ENCODE data around the gene PPP3CA.

GRCh38 chr4:101347267-101347556 lies at the start of gene PPP3CA:
- TF ChIP-seq, protein P1, sequence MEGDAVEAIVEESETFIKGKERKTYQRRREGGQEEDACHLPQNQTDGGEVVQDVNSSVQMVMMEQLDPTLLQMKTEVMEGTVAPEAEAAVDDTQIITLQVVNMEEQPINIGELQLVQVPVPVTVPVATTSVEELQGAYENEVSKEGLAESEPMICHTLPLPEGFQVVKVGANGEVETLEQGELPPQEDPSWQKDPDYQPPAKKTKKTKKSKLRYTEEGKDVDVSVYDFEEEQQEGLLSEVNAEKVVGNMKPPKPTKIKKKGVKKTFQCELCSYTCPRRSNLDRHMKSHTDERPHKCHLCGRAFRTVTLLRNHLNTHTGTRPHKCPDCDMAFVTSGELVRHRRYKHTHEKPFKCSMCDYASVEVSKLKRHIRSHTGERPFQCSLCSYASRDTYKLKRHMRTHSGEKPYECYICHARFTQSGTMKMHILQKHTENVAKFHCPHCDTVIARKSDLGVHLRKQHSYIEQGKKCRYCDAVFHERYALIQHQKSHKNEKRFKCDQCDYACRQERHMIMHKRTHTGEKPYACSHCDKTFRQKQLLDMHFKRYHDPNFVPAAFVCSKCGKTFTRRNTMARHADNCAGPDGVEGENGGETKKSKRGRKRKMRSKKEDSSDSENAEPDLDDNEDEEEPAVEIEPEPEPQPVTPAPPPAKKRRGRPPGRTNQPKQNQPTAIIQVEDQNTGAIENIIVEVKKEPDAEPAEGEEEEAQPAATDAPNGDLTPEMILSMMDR (conservative IDR thresholded peaks at IDR 0.05): no peak
- no peak for TF ChIP-seq EZH2 (IDR thresholded peaks at IDR 0.05; ENCODE audit: low read depth)
